HEK293 (cell line): ENCODE results near the gene DKKL1.
A peak's percentile ranks its signal among the peaks of the same experiment; 100 is the strongest.

Experiments used
- CTCF ChIA-PET: fragments of 350-600 bp; formaldehyde crosslinking; extraction: SDS; loops from one replicate; lab custom pipeline; 2021; ENCODE audit warnings: antibody characterized with exemption; lab: Yijun Ruan, JAX
- POLR2A ChIA-PET: fragments of 300-600 bp; formaldehyde crosslinking; extraction: SDS; loops from one replicate; lab custom pipeline; 2020; ENCODE audit warnings: antibody characterized with exemption, inconsistent platforms; lab: Yijun Ruan, JAX
- H3K27ac ChIP-seq: fragments of 200-500 bp; sonication (Bioruptor generic); 2 replicates; pipeline ENCODE4 v1.5.1; 2014; ENCODE audit warnings: low read depth, low read length, control low read depth, inconsistent platforms; ENCODE audit errors: extremely low read depth
- H3K36me3 ChIP-seq, 2 experiments: fragments of 200-500 bp in 1 of 2; sonication (Bioruptor generic) in 1 of 2; 1 replicate in 1 of 2; 2 replicates in 1 of 2; pipeline ENCODE4 v1.5.1; 2014 to 2017; ENCODE audit warnings: inconsistent platforms in 2 of 2, low read length in 2 of 2; ENCODE audit not compliant: control insufficient read depth in 2 of 2, insufficient read depth in 1 of 2
- H3K4me1 ChIP-seq: fragments of 200-500 bp; sonication (Bioruptor generic); 2 replicates; pipeline ENCODE4 v1.5.1; 2014; ENCODE audit warnings: mild to moderate bottlenecking, low read length, inconsistent platforms; ENCODE audit not compliant: control insufficient read depth, insufficient read depth
- H3K4me3 ChIP-seq: 2 replicates; pipeline ENCODE4 v1.5.1; 2011; ENCODE audit warnings: low read depth, mild to moderate bottlenecking, control low read depth, low read length, moderate library complexity
- H3K9me3 ChIP-seq: fragments of 200-500 bp; sonication (Bioruptor generic); 2 replicates; pipeline ENCODE4 v1.5.1; 2014; ENCODE audit warnings: low read depth, low read length, inconsistent platforms; ENCODE audit not compliant: control insufficient read depth, insufficient read depth
- GLIS2 ChIP-seq: fragments of 450-650 bp; formaldehyde crosslinking; IDR thresholded peaks from 2 replicates; pipeline ENCODE4 v1.5.1; 2016; ENCODE audit warnings: missing biosample characterization, missing genetic modification characterization
- KLF17 ChIP-seq: fragments of 450-650 bp; formaldehyde crosslinking; IDR thresholded peaks from 2 replicates; pipeline ENCODE4 v1.5.1; 2016; ENCODE audit warnings: missing biosample characterization, missing genetic modification characterization
- KLF9 ChIP-seq: fragments of 450-650 bp; formaldehyde crosslinking; IDR thresholded peaks from 2 replicates; pipeline ENCODE4 v1.5.1; 2016; ENCODE audit warnings: missing biosample characterization, missing genetic modification characterization, low read depth
- PRDM4 ChIP-seq: fragments of 450-650 bp; formaldehyde crosslinking; IDR thresholded peaks from 2 replicates; pipeline ENCODE4 v1.5.1; 2017; ENCODE audit warnings: missing biosample characterization, missing genetic modification characterization
- SALL2 ChIP-seq: fragments of 450-650 bp; formaldehyde crosslinking; IDR thresholded peaks from 2 replicates; pipeline ENCODE4 v1.5.0; 2017; ENCODE audit warnings: missing biosample characterization, mild to moderate bottlenecking, missing genetic modification characterization, borderline replicate concordance
- SCRT2 ChIP-seq: fragments of 450-650 bp; formaldehyde crosslinking; IDR thresholded peaks from 2 replicates; pipeline ENCODE4 v1.5.1; 2016; ENCODE audit warnings: missing biosample characterization, missing genetic modification characterization
- SP2 ChIP-seq: fragments of 450-650 bp; formaldehyde crosslinking; IDR thresholded peaks from 2 replicates; pipeline ENCODE4 v1.5.1; 2016; ENCODE audit warnings: missing biosample characterization, missing genetic modification characterization
- ZBTB10 ChIP-seq: fragments of 450-650 bp; formaldehyde crosslinking; IDR thresholded peaks from 2 replicates; pipeline ENCODE4 v1.5.1; 2016; ENCODE audit warnings: missing biosample characterization, missing genetic modification characterization
- ZFP3 ChIP-seq: fragments of 450-650 bp; formaldehyde crosslinking; IDR thresholded peaks from 2 replicates; pipeline ENCODE4 v1.5.1; 2016; ENCODE audit warnings: low read depth, missing biosample characterization, missing genetic modification characterization
- ZIC2 ChIP-seq: fragments of 450-650 bp; formaldehyde crosslinking; IDR thresholded peaks from 2 replicates; pipeline ENCODE4 v1.5.1; 2016; ENCODE audit warnings: missing biosample characterization, missing genetic modification characterization
- ZNF248 ChIP-seq: fragments of 450-650 bp; formaldehyde crosslinking; IDR thresholded peaks from 2 replicates; pipeline ENCODE4 v1.5.1; 2017; ENCODE audit warnings: missing biosample characterization, missing genetic modification characterization
- ZNF266 ChIP-seq: fragments of 450-650 bp; formaldehyde crosslinking; IDR thresholded peaks from 2 replicates; pipeline ENCODE4 v1.5.1; 2016; ENCODE audit warnings: missing biosample characterization, missing genetic modification characterization, low read depth
- ZNF311 ChIP-seq: fragments of 450-650 bp; formaldehyde crosslinking; IDR thresholded peaks from 2 replicates; pipeline ENCODE4 v1.5.1; 2017; ENCODE audit warnings: missing biosample characterization, missing genetic modification characterization, borderline replicate concordance
- ZNF398 ChIP-seq: fragments of 450-650 bp; formaldehyde crosslinking; IDR thresholded peaks from 2 replicates; pipeline ENCODE4 v1.5.1; 2017; ENCODE audit warnings: missing biosample characterization, missing genetic modification characterization
- ZNF433 ChIP-seq: fragments of 450-650 bp; formaldehyde crosslinking; IDR thresholded peaks from 2 replicates; pipeline ENCODE4 v1.5.1; 2016; ENCODE audit warnings: missing biosample characterization, missing genetic modification characterization, low read depth
- ZNF623 ChIP-seq: fragments of 450-650 bp; formaldehyde crosslinking; IDR thresholded peaks from 2 replicates; pipeline ENCODE4 v1.5.1; 2016; ENCODE audit warnings: missing biosample characterization, missing genetic modification characterization
- TF ChIP-seq, protein P1 (sequence below): fragments of 450-650 bp; formaldehyde crosslinking; IDR thresholded peaks from 2 replicates; pipeline ENCODE4 v1.5.1; 2017; ENCODE audit warnings: missing biosample characterization, missing genetic modification characterization
- TF ChIP-seq, protein P2 (sequence below): fragments of 450-650 bp; formaldehyde crosslinking; IDR thresholded peaks from 2 replicates; pipeline ENCODE4 v1.5.1; 2016; ENCODE audit warnings: missing biosample characterization, missing genetic modification characterization
- TF ChIP-seq, protein P3 (sequence below): fragments of 450-650 bp; formaldehyde crosslinking; IDR thresholded peaks from 2 replicates; pipeline ENCODE4 v1.5.1; 2016; ENCODE audit warnings: missing biosample characterization, missing genetic modification characterization

Gene DKKL1

GRCh38 chr19:49338023-49338677 is 25.5 kb upstream of the DKKL1 start:
- ChIA-PET POLR2A (no interaction called here), CTCF (interaction anchor here (1.3 kb wide), 1 partner anchor 16 kb away, joined by 3 read pairs; no protein-coding TSS in a partner anchor)
- Histone ChIP-seq H3K4me1 (peaks cover 7% of the 10 kb centered on the region; the same call in 1 of the 2 replicates), H3K9me3 (no peaks in the 10 kb centered on the region), H3K27ac (no peak overlapping the region), H3K36me3 (peaks cover 4 to 28% of the 10 kb centered on the region in 2 experiments), H3K4me3 (no peak overlapping the region)
- TF ChIP-seq ZBTB10 (0 out of 2 replicates have a peak, but pooled peaks have one; percentile 48), ZNF623 (tag by site-specific recombination) (no peak)

GRCh38 chr19:49338691-49339300 is 24.9 kb upstream of the DKKL1 start:
- H3K9me3 ChIP-seq, result no peaks in the 10 kb centered on the region
- no peak overlapping the region for H3K27ac ChIP-seq
- H3K4me1 ChIP-seq, result peaks cover 7% of the 10 kb centered on the region; the same call in 1 of the 2 replicates
- POLR2A ChIA-PET, result no interaction called here
- CTCF ChIA-PET, result no interaction called here
- H3K36me3 ChIP-seq, result peaks cover 8 to 31% of the 10 kb centered on the region in 2 experiments
- H3K4me3 ChIP-seq, result no peak overlapping the region
- no peak for TF ChIP-seq ZNF398
- TF ChIP-seq KLF17 (tag by site-specific recombination), result no peak
- TF ChIP-seq, protein P1, sequence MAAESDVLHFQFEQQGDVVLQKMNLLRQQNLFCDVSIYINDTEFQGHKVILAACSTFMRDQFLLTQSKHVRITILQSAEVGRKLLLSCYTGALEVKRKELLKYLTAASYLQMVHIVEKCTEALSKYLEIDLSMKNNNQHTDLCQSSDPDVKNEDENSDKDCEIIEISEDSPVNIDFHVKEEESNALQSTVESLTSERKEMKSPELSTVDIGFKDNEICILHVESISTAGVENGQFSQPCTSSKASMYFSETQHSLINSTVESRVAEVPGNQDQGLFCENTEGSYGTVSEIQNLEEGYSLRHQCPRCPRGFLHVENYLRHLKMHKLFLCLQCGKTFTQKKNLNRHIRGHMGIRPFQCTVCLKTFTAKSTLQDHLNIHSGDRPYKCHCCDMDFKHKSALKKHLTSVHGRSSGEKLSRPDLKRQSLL (tag by site-specific recombination), result no peak
- no peak for TF ChIP-seq ZNF266
- TF ChIP-seq ZNF433 (tag by site-specific recombination), result no peak
- TF ChIP-seq ZFP3 (tag by site-specific recombination), result no peak
- peak; percentile 14; the same call in 1 of the 2 replicates for TF ChIP-seq SP2 (tag by site-specific recombination)
- no peak for TF ChIP-seq GLIS2 (tag by site-specific recombination)
- TF ChIP-seq, protein P2, sequence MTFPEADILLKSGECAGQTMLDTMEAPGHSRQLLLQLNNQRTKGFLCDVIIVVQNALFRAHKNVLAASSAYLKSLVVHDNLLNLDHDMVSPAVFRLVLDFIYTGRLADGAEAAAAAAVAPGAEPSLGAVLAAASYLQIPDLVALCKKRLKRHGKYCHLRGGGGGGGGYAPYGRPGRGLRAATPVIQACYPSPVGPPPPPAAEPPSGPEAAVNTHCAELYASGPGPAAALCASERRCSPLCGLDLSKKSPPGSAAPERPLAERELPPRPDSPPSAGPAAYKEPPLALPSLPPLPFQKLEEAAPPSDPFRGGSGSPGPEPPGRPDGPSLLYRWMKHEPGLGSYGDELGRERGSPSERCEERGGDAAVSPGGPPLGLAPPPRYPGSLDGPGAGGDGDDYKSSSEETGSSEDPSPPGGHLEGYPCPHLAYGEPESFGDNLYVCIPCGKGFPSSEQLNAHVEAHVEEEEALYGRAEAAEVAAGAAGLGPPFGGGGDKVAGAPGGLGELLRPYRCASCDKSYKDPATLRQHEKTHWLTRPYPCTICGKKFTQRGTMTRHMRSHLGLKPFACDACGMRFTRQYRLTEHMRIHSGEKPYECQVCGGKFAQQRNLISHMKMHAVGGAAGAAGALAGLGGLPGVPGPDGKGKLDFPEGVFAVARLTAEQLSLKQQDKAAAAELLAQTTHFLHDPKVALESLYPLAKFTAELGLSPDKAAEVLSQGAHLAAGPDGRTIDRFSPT (tag by site-specific recombination), result no peak
- peak; percentile 39; the same call in 1 of the 2 replicates for TF ChIP-seq SCRT2 (tag by site-specific recombination)
- TF ChIP-seq SALL2 (tag by site-specific recombination), result no peak
- no peak for TF ChIP-seq ZNF311 (tag by site-specific recombination)
- TF ChIP-seq KLF9, result peak; percentile 65
- TF ChIP-seq ZIC2 (tag by site-specific recombination), result no peak
- TF ChIP-seq, protein P3, sequence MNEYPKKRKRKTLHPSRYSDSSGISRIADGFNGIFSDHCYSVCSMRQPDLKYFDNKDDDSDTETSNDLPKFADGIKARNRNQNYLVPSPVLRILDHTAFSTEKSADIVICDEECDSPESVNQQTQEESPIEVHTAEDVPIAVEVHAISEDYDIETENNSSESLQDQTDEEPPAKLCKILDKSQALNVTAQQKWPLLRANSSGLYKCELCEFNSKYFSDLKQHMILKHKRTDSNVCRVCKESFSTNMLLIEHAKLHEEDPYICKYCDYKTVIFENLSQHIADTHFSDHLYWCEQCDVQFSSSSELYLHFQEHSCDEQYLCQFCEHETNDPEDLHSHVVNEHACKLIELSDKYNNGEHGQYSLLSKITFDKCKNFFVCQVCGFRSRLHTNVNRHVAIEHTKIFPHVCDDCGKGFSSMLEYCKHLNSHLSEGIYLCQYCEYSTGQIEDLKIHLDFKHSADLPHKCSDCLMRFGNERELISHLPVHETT, result no peak
- TF ChIP-seq PRDM4 (tag by site-specific recombination), result no peak
- TF ChIP-seq ZNF248 (tag by site-specific recombination), result no peak
